Transverse colon (tissue), 4 donors: Measurements from ENCODE around the gene PLCH1. TPM values are rescaled to one million over a fixed set of nuclear protein-coding genes. Genes with fewer than 3 reads are reported as not detected.

Experiments used
- DNase-seq: peaks from one replicate; pipeline ENCODE4 v3.0.0-alpha.2; 2019
- H3K27ac ChIP-seq, 4 donors: fragments of 200-600 bp; sonication (generic); 2 replicates each; pipeline ENCODE4 v1.5.1; 2016 to 2018; ENCODE audit warnings: inconsistent platforms in 4 of 4
- H3K27me3 ChIP-seq: fragments of 200-600 bp; sonication (generic); 2 replicates; pipeline ENCODE4 v1.5.1; 2017; ENCODE audit warnings: inconsistent platforms
- H3K36me3 ChIP-seq, 4 donors: fragments of 200-600 bp; sonication (generic); 2 replicates each; pipeline ENCODE4 v1.5.1; 2017 to 2019; ENCODE audit warnings: inconsistent platforms in 4 of 4
- H3K4me1 ChIP-seq, 4 donors: fragments of 200-600 bp; sonication (generic); 2 replicates each; pipeline ENCODE4 v1.5.1; 2017 to 2020; ENCODE audit warnings: inconsistent platforms in 4 of 4
- H3K4me3 ChIP-seq, 4 donors: fragments of 200-600 bp; sonication (generic); 1 replicate in 1 of 4; 2 replicates in 3 of 4; pipeline versions ENCODE4 v1.5.1 to v1.6.1; 2017 to 2019; ENCODE audit warnings: inconsistent platforms in 4 of 4
- H3K9me3 ChIP-seq, 2 donors: fragments of 200-600 bp; sonication (generic); 2 replicates each; pipeline ENCODE4 v1.5.1; 2017 to 2019; ENCODE audit warnings: inconsistent platforms in 2 of 2
- EP300 ChIP-seq: sonication (generic); formaldehyde crosslinking; IDR thresholded peaks from one replicate; pipeline ENCODE4 v1.6.1; 2017; ENCODE audit warnings: antibody characterized with exemption, low read depth
- POLR2A ChIP-seq: fragments of 450-650 bp; IDR thresholded peaks from one replicate; pipeline ENCODE4 v1.6.1; 2016; ENCODE audit warnings: antibody characterized with exemption, mild to moderate bottlenecking, moderate library complexity
- POLR2AphosphoS5 ChIP-seq, 3 donors: sonication (generic); formaldehyde crosslinking; IDR thresholded peaks; one replicate each; pipeline ENCODE4 v1.6.1; 2016; ENCODE audit warnings: antibody characterized with exemption in 3 of 3
- WGBS, 2 donors: methylation state at CpG; one replicate each; pipeline ENCODE4 v1.1.5; 2018; ENCODE audit warnings: low coverage in 1 of 2; 5-methylcytosine and 5-hydroxymethylcytosine counted together
- in situ Hi-C, 4 donors: fragments of 200-750 bp; cut with MboI; loops; one replicate each; pipeline versions ENCODE4 v1.15.0 to v1.15.1; 2017; ENCODE audit warnings: low sequenced_read_pairs in 3 of 4, low pct_ligation_motif_present in 1 of 4, low pct_unique_long_range_greater_than_20kb in 1 of 4
- intact Hi-C: fragments of 100-400 bp; cut with DNase I; formaldehyde crosslinking; loops from one replicate; pipeline ENCODE4 v1.15.1; 2023; ENCODE audit warnings: low total_unique reads
- total RNA-seq, 4 donors: library from RNA; depleted of rRNA; stranded (reverse); fragments of >200 nt; gene quantifications; one replicate each; pipeline ENCODE4 v1.1.0, GENCODE V29; 2016
- TF ChIP-seq, protein P1 (sequence below), 5 experiments: fragments of 200-600 bp in 3 of 5; fragments of 450-650 bp in 2 of 5; sonication (generic) in 3 of 5; IDR thresholded peaks; 1 replicate in 2 of 5; 2 replicates in 3 of 5; pipeline ENCODE4 v1.5.1; 2016 to 2017; ENCODE audit warnings: antibody characterized with exemption in 5 of 5, inconsistent platforms in 3 of 5, mild to moderate bottlenecking in 2 of 5, moderate library complexity in 1 of 5

PLCH1 gene
- total RNA-seq, 4 donors from 2014 or later: 8.2 to 33.4 (median 8.5) TPM

GRCh38 chr3:155335724-155336354 lies 409.0 kb downstream of the PLCH1 start:
- H3K9me3 ChIP-seq: no peaks in the 10 kb centered on the region
- no peak overlapping the region for H3K4me3 ChIP-seq
- 71% methylated on average over 3 of the region's 3 CpGs; no CpG with 5 or more reads in 1 of the 2 donors for WGBS, 2 donors
- no peak overlapping the region for H3K27ac ChIP-seq
- no peaks in the 10 kb centered on the region for H3K36me3 ChIP-seq
- H3K27me3 ChIP-seq: no peaks in the 10 kb centered on the region
- H3K4me1 ChIP-seq: no peaks in the 10 kb centered on the region
- in situ Hi-C loops (no loop called here), intact Hi-C loops (no loop called here)
- no peak for DNase-seq
- no peak for TF ChIP-seq POLR2AphosphoS5 (IDR thresholded peaks at IDR 0.05)
- TF ChIP-seq POLR2A: no peak
- TF ChIP-seq, protein P1, sequence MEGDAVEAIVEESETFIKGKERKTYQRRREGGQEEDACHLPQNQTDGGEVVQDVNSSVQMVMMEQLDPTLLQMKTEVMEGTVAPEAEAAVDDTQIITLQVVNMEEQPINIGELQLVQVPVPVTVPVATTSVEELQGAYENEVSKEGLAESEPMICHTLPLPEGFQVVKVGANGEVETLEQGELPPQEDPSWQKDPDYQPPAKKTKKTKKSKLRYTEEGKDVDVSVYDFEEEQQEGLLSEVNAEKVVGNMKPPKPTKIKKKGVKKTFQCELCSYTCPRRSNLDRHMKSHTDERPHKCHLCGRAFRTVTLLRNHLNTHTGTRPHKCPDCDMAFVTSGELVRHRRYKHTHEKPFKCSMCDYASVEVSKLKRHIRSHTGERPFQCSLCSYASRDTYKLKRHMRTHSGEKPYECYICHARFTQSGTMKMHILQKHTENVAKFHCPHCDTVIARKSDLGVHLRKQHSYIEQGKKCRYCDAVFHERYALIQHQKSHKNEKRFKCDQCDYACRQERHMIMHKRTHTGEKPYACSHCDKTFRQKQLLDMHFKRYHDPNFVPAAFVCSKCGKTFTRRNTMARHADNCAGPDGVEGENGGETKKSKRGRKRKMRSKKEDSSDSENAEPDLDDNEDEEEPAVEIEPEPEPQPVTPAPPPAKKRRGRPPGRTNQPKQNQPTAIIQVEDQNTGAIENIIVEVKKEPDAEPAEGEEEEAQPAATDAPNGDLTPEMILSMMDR (IDR thresholded peaks at IDR 0.05): no peak
- TF ChIP-seq EP300: no peak

DNA sequence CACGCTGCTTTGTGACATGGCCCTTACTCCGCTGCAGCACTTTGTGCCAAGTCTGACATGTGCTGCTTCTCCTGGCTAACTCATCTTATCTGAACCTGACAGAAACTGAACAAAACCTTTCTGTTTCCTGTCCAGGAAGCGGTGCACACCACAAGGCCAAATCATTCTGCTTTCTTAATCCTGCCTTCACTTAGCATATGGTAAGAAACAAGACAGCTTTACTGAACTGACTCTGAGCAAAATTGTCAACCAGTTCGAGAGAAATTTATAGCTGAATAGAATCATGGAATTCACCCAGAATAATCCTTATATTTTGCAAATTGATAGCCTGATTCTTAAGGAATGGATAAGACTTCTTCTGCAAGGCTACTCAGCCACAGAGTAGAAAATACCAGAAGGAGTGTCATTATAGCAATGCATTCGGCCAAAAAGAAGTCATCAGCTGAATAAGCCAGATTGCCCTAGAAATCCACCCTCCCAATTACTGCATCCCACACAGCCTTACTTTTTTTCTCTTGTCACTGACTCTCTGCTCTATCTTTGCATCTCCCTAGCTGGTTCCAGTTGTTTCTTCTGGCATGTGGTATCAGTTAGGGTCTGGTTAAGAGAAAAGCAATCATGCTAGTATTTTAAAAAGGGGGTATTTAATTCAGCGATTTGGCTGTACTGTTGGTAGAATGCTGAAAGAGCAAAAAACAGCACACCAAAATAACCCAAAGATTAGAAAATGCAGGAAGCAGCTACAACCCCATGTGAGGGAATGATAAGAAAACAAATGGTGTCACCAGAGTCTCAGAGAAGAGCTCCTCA lies 409.8 kb downstream of the PLCH1 start:
- TF ChIP-seq POLR2A (no peak), POLR2AphosphoS5 (IDR thresholded peaks at IDR 0.05) (no peak), EP300 (no peak)
- TF ChIP-seq, protein P1 (IDR thresholded peaks at IDR 0.05): no peak
- Histone ChIP-seq H3K36me3 (no peaks in the 10 kb centered on the region), H3K27me3 (no peaks in the 10 kb centered on the region), H3K27ac (no peak overlapping the region), H3K9me3 (no peaks in the 10 kb centered on the region), H3K4me3 (no peak overlapping the region), H3K4me1 (no peaks in the 10 kb centered on the region)
- 52 to 64% methylated on average over 6 of the region's 6 CpGs for WGBS, 2 donors
- in situ Hi-C loops (no loop called here), intact Hi-C loops (no loop called here)
- no peak for DNase-seq

- H3K4me3 ChIP-seq: no peak overlapping the region
- no peaks in the 10 kb centered on the region for H3K9me3 ChIP-seq
- no peaks in the 10 kb centered on the region for H3K36me3 ChIP-seq
- no peaks in the 10 kb centered on the region for H3K27me3 ChIP-seq
- no peak for DNase-seq
- H3K27ac ChIP-seq: no peak overlapping the region
- intact Hi-C loops: no loop called here
- in situ Hi-C loops: no loop called here
- TF ChIP-seq POLR2AphosphoS5 (IDR thresholded peaks at IDR 0.05) (no peak), EP300 (no peak), POLR2A (no peak)
- TF ChIP-seq, protein P1 (IDR thresholded peaks at IDR 0.05): no peak
- H3K4me1 ChIP-seq: no peaks in the 10 kb centered on the region
- 50 to 57% methylated on average over 2 to 3 of the region's 3 CpGs for WGBS, 2 donors
Observed at GRCh38 chr3:155334215-155334913, 410.5 kb downstream of the PLCH1 start.

GRCh38 chr3:155332716-155333115 lies 412.2 kb downstream of the PLCH1 start:
- in situ Hi-C loops: no loop called here

More at GRCh38 chr3:155332716-155333115, 412.2 kb downstream of the PLCH1 start:
- Histone ChIP-seq H3K4me3 (no peak overlapping the region), H3K36me3 (no peaks in the 10 kb centered on the region), H3K27ac (no peak overlapping the region), H3K9me3 (no peaks in the 10 kb centered on the region), H3K27me3 (no peaks in the 10 kb centered on the region), H3K4me1 (no peaks in the 10 kb centered on the region)
- DNase-seq: no peak
- 68% methylated on average over 4 of the region's 4 CpGs; no CpG with 5 or more reads in 1 of the 2 donors for WGBS, 2 donors
- no peak for TF ChIP-seq EP300
- TF ChIP-seq POLR2AphosphoS5 (IDR thresholded peaks at IDR 0.05): no peak
- TF ChIP-seq POLR2A: no peak
- TF ChIP-seq, protein P1 (IDR thresholded peaks at IDR 0.05): no peak
- intact Hi-C loops: no loop called here
